PFSK-1 (cell line): ENCODE results near the gene KCNN4.

Source experiments
- POLR2AphosphoS5 ChIP-seq: IDR thresholded peaks from 2 replicates; pipeline ENCODE4 v1.6.1; 2012; ENCODE audit warnings: low read depth, mild to moderate bottlenecking, control low read depth, low read length, moderate library complexity
- SIN3A ChIP-seq: IDR thresholded peaks from 2 replicates; pipeline ENCODE4 v1.6.1; 2012; ENCODE audit warnings: mild to moderate bottlenecking, low read length, moderate library complexity, borderline replicate concordance; ENCODE audit not compliant: insufficient read depth
- TAF1 ChIP-seq: IDR thresholded peaks from 2 replicates; pipeline ENCODE4 v1.6.1; 2012; ENCODE audit warnings: low read length, control low read depth, borderline replicate concordance; ENCODE audit not compliant: insufficient read depth

GRCh38 chr19:43769256-43769655, 11.5 kb downstream of the KCNN4 start:
- TF ChIP-seq SIN3A (no peak), POLR2AphosphoS5 (no peak), TAF1 (no peak)
